Ureter (tissue), 1 donor: ENCODE data around the gene IGSF21. TPM values are rescaled to one million over a fixed set of nuclear protein-coding genes. Genes with fewer than 3 reads are reported as not detected.

Experiments used
- DNase-seq: peaks from one replicate; pipeline ENCODE4 v3.0.0-alpha.2; 2020; ENCODE audit warnings: low spot score
- total RNA-seq: library from RNA; stranded (reverse); gene quantifications from one replicate; pipeline ENCODE4 v1.2.4, GENCODE V29; 2023
- donor health status: DM: yes; HTN: yes; CAD: no.

The IGSF21 gene
- total RNA-seq, 1 donor from 2014 or later = 6.6 TPM

DNA sequence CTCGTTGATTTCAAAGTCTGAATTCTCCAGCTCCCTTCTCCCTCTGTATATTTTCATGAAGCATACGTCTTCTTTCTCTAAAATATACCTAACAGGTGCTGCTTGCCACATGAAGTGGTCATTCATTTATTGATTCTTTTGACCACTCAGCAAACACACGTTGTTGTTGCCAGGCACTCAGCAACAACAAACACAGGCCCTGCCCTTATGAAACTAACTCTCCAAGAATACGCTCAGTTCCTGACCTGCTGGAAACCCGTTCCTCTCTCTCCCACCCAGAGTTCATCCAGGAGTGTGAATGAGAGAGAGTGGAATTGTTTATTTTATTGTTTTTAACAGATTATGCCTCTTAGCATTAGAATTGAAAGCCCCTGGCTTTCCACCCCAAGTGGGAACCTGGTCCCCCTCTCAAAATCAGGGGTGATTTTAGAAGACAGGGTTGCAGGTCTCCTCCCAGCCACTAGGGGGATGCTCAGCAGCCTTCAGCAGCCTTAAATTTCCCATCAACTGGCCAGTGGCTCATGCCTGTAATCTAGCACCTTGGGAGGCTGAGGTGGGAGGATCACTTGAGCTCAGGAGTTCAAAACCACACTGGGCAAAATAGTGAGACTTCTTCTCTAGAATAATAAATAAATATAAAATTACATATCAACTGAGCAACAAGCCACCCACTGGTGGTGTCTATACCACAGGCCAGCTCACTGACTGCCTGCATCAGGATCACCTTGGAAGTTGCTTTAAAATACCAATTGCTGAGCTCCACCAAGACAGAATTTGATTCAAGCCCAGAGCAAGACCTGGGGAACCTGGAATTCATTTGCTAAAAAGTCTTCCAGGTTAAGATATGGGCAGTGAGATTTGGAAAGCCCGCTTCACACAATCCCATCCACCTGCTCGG is 192.1 kb downstream of the IGSF21 start:
- no peak for DNase-seq

DNA sequence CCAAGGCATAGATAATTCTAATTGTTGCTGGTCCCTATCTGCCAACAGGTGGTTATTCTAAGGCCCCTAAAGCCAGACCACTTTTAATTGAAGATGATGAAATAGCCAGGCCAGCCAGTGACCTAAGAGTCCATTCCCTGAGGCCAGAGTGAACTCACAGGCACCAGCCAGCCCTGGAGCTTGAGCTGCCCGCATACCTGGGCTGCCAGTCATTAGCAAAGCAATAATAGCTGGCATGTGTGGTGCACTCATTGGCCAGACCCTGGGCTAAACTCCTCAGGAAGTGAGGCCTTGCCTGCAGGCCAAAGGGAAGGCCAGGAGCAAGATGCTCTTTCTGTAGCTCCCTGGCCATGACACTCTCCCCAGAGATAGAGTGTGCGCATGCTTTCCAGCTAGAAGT is 192.8 kb downstream of the IGSF21 start:
- no peak for DNase-seq

- no peak for DNase-seq
These were observed 195.3 kb downstream of the IGSF21 start for GRCh38 chr1:18302788-18303413.

DNA sequence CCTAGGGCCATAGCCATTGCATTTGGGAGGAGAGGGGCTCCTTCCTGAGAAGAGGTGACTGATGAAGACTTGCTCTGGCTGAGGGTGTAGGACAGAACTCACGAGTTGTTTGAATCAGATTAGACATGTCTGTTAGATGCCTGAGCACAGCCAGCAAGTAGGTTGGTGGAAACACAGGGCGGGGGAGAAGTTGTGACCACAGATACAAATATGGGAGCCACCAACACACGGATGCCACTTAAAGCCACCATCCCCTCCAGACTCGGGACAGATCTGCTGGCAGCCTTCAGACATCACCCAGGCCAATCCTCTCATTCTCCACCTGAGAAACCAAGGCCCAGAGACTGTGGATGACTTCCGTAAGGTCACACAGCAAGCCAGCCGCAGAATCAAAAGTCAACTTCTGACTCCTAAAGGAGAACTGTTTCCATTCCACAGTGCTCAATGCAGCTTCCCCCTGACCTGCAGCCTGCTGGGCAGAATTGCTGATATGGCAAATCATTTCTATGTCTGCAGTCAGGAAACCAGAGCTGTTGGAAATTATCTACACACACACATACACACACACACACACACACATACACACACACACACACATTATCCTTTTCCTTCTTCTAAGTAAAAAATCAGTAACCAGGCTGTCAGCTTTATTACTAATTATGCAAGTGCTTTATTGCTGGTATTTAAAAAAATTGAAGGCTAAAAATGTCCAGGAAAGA is 196.7 kb downstream of the IGSF21 start:
- no peak for DNase-seq

GRCh38 chr1:18305182-18305795 is 197.7 kb downstream of the IGSF21 start:
- no peak for DNase-seq

DNA sequence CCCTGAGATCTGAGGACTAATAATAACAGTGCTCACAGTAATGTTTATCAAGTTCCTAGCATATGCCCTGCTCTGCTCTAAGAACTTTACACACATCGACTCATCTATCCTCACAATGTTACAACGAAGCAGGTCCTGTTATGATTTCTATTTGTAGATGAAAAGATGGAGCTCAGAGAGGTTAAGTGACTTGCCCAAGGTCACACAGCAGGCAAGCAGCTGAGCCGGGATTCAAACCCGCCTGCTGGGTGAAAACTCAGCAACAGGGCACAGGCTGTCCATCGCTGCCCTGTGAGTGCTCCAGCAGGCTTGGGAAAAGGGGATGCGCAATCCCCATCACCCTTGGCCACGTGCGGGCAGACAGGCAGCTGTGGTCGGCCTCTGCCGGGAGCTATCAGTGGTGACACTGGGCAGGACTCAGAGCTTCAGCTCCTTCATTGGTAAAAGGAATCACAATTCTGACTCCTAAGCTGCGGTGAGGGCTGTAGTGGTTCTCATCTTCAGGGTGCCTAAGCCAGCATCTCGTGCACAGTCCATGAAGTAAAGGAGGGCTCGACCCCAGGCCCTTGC is 199.8 kb downstream of the IGSF21 start:
- DNase-seq = no peak

DNA sequence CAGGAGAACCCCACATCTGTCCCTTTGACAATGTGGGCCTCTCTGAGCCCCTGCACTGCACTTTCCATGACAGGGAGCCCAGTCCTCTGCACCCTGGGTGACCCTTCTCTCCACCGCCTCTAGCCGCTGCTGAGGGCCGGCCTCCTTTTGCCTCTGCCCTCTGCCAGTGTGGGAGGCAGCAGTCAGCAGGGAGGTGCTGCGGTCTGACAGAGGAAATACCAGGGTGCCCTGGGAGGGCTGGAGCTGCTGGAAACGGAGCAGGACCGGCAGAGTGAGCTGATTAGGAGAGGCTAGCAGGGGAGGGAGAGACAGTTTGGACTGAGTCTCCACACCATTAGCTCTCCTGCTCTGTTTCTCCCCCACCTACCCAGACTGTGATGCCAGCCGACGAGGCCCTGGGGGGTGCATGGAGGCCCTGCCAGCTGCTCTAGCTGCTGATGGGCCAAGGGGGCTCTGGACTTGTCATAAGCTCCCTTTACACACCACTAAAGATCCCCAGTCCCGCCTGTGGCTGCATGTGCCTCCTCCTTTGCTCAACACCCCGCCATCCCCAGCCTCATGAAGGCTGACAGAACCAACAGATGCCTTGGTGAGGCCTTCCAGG is 202.1 kb downstream of the IGSF21 start:
- DNase-seq = no peak

- DNase-seq = no peak
These were observed 205.4 kb downstream of the IGSF21 start for GRCh38 chr1:18312961-18313360.

GRCh38 chr1:18313523-18313922 is 205.9 kb downstream of the IGSF21 start:
- no peak for DNase-seq

- DNase-seq = no peak
These were observed 206.8 kb downstream of the IGSF21 start for GRCh38 chr1:18314399-18314798.

- DNase-seq = no peak
These were observed 207.9 kb downstream of the IGSF21 start for GRCh38 chr1:18315449-18315848.

DNA sequence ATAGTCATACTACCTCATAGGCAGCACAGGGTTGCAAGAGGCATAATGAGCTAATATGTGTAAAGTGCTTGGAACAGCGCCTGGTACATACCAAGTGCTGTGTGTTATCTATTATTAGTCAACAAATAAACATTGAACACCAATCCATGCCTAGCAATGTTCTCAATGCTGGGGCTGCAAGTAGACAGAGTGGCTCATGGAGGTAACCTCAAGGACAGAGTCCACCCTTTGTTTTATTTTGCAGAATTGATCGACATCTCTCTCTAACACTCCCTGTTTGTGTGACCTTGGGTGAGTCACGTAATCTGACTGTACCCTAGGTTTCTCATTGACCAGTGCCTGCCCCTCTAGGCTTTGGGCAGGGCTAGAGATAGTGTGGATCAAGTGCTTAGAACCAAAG is 209.2 kb downstream of the IGSF21 start:
- DNase-seq = no peak

GRCh38 chr1:18319099-18319498 is 211.5 kb downstream of the IGSF21 start:
- DNase-seq = no peak

DNA sequence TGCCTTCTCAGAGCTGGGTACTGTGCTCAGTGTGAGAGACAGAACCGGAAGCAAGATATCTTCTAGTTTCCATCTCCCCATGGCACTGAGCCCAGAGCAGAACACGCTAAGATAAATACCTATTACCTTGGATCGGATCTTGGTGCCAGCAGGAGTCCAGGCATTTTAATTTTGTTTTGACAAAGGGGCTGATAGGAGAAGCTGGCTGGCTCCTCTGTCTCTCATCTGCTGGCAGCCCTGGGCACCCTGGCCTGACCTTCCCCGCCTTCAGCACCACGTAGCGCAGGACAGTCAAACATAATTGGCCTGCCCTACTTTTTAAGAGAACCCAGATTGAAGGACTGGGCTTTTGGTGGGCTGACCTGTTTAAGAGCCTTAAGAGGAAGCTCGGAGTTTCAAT is 212.5 kb downstream of the IGSF21 start:
- DNase-seq = no peak

GRCh38 chr1:18322368-18323032 is 214.9 kb downstream of the IGSF21 start:
- DNase-seq = no peak

- no peak for DNase-seq
These were observed 215.7 kb downstream of the IGSF21 start for GRCh38 chr1:18323259-18323658.

DNA sequence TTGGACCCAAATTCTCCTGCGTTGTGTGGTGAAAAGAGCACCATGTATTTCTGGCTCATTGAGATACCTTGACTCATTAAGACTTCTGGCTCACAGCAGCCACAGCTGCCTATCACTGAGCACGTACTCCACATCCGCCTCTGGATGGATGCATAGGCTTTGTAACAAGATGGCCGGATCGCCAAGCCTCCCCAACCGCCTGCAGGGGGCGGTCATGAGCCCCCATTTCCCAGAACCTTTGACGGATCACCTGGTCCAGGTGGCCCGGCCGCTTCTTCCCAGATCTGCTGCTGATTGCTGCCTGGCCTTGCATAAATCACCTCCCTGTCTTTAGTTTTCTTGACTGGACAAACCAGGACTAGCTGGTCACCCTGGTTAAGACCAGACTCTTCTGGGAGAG is 216.6 kb downstream of the IGSF21 start:
- no peak for DNase-seq

GRCh38 chr1:18325136-18325535 is 217.5 kb downstream of the IGSF21 start:
- no peak for DNase-seq

GRCh38 chr1:18326211-18326897 is 218.8 kb downstream of the IGSF21 start:
- no peak for DNase-seq

DNA sequence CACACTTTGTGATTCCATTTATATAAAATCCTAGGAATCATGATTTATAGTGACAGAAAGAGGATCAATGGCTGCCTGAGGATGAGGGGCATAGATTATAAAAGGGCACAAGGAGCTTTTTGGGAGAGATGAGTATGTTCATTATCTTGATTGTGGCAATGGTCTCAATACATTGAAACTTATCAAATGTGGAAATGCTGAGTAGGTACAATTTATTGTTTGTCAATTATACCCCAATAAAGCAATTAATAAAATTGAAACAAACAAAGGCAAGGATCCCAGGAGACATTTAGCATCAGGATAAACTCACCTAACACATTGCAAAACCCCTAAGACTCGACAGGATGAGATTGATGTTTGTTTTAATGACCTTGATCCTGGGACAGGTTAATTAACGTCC is 220.1 kb downstream of the IGSF21 start:
- no peak for DNase-seq
